NOMO-1 treated with DMSO at 0.1 percent for 48 hours (cell line): ENCODE results near the gene CNTNAP1.
"Not testable (repeated sequence)": the region's sequence is repeated elsewhere in the genome, so short reads cannot be mapped to it uniquely, and the experiment has no call there.

Experiments used
- DNase-seq: peaks from one replicate; lab custom pipeline; 2025; ENCODE audit not compliant: unreplicated experiment; lab: John Stamatoyannopoulos, UW

CNTNAP1 gene

GRCh38 chr17:42723636-42724035 is 41.3 kb downstream of the CNTNAP1 start:
- no peak for DNase-seq

GRCh38 chr17:42725143-42725542 is 42.8 kb downstream of the CNTNAP1 start:
- no peak for DNase-seq

GRCh38 chr17:42740699-42741098 is 58.4 kb downstream of the CNTNAP1 start:
- DNase-seq, result no peak

- DNase-seq, result not testable (repeated sequence)
These were observed 60.6 kb downstream of the CNTNAP1 start for GRCh38 chr17:42742916-42743315.

GRCh38 chr17:42743595-42744282 is 61.4 kb downstream of the CNTNAP1 start:
- no peak for DNase-seq

GRCh38 chr17:42744283-42744805 is 62.0 kb downstream of the CNTNAP1 start:
- DNase-seq, result no peak

- DNase-seq, result peak; percentile 84
These were observed 62.7 kb downstream of the CNTNAP1 start, which contains the start of gene EZH1 for GRCh38 chr17:42744806-42745617. TSS of gene EZH1 (minus strand) at chr17:42745040. CDS start at chr17:42728941, 16,099 bp downstream.

GRCh38 chr17:42748202-42748907 is 66.0 kb downstream of the CNTNAP1 start:
- DNase-seq, result no peak

GRCh38 chr17:42748908-42749798 is 66.8 kb downstream of the CNTNAP1 start:
- DNase-seq, result no peak
